Measurements from ENCODE around the gene GCK.
A peak's percentile ranks its signal among the peaks of the same experiment; 100 is the strongest.
"Not testable (repeated sequence)": the region's sequence is repeated elsewhere in the genome, so short reads cannot be mapped to it uniquely, and the experiment has no call there.

Gene GCK

DNA sequence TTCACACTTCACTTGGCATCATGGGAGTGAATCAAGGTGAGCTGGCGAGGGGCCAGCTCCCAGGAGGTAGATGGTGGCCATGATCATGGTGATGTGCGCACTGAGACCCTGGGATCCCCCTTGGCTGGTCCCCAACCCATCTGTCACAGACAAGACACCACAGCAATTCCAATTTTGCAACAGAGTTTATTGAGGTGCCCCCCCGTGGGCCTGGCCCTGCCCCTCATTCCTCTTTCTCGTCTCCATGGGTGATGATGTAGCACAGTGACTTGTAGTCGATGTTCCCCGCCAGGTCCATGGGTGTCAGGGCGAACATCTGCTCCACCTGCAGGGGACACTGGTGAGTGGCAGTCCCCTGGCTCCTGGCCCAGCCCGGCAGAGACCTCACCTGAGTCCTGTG, 50.5 kb downstream of the GCK start:
- H3K36me3 ChIP-seq (ENCODE audit: control insufficient read depth, insufficient read depth, low read length), result no peaks in the 10 kb centered on the region
- H3K4me3 ChIP-seq (ENCODE audit: low read depth, low read length), result no peak overlapping the region
- peaks cover 9% of the 10 kb centered on the region for H3K27me3 ChIP-seq (ENCODE audit: control insufficient read depth, insufficient read depth, low read length)
- no peaks in the 10 kb centered on the region for H3K9me3 ChIP-seq (ENCODE audit: control insufficient read depth, insufficient read depth, low read length)
- H3K9ac ChIP-seq (ENCODE audit: low read depth, low read length), result no peak overlapping the region
- H3K4me1 ChIP-seq (ENCODE audit: control insufficient read depth, insufficient read depth, low read length), result no peaks in the 10 kb centered on the region

DNA sequence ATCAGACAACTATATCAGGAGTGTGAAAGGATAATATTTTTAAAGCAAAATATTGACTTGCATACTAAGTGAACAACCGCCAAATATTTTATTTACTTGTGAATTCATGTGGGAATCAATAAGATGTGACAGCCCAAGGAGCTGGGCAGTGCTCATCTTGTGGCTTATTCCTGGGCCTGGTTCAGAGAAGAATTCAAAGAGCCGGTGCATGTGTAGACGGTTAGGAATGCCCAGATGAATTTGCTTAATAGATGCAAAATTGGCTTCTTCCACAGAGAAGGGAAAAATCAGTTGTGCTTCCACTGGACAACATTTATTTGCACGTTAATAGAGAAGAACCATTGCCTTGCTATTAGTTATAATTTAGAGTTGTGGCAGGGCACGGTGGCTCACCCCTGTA, 52.5 kb downstream of the GCK start:
- Histone ChIP-seq H3K9me3 (ENCODE audit: control insufficient read depth, insufficient read depth, low read length) (no peaks in the 10 kb centered on the region), H3K4me1 (ENCODE audit: control insufficient read depth, insufficient read depth, low read length) (no peaks in the 10 kb centered on the region)

DNA sequence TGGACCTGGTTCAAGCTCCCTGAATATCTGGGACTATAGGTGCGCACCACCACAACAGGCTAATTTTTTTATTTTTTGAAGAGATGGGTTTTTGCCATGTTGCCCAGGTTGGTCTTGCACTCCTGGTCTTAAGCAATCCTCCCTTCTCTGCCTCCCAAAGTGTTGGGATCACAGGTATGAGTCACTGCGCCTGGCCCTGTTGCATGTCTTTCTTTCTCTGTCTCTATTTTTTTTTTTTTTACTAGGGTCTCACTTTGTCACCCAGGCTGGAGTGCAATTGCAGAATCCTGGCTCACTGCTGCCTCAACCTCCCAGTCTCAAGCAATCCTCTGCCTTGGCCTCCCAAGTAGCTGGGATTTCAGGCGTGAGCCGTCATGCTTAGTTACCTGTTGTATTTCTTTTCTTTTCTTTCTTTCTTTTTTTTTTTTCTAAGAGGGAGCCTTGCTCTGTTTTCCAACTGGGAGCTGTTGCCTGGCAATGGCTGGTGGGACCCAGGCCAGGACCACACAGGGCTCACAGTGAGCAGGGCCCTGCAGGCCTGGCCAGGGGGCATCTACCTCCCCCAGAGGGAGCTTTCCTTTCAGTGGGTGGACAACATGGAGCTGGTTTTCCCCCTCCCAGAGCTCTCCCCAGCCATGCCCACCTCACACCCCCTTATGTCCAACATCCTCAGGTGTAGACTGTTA, 54.2 kb downstream of the GCK start:
- Histone ChIP-seq H3K36me3 (ENCODE audit: control insufficient read depth, insufficient read depth, low read length) (no peaks in the 10 kb centered on the region), H3K4me3 (ENCODE audit: low read depth, low read length) (no peak overlapping the region), H3K9ac (ENCODE audit: low read depth, low read length) (no peak overlapping the region), H3K4me1 (ENCODE audit: control insufficient read depth, insufficient read depth, low read length) (no peaks in the 10 kb centered on the region), H3K9me3 (ENCODE audit: control insufficient read depth, insufficient read depth, low read length) (no peaks in the 10 kb centered on the region), H3K27me3 (ENCODE audit: control insufficient read depth, insufficient read depth, low read length) (peaks cover 8% of the 10 kb centered on the region)

More for the DNA sequence above, 52.5 kb downstream of the GCK start:
- Histone ChIP-seq H3K27me3 (ENCODE audit: control insufficient read depth, insufficient read depth, low read length) (peaks cover 8% of the 10 kb centered on the region), H3K36me3 (ENCODE audit: control insufficient read depth, insufficient read depth, low read length) (no peaks in the 10 kb centered on the region), H3K4me3 (ENCODE audit: low read depth, low read length) (no peak overlapping the region), H3K9ac (ENCODE audit: low read depth, low read length) (no peak overlapping the region)

DNA sequence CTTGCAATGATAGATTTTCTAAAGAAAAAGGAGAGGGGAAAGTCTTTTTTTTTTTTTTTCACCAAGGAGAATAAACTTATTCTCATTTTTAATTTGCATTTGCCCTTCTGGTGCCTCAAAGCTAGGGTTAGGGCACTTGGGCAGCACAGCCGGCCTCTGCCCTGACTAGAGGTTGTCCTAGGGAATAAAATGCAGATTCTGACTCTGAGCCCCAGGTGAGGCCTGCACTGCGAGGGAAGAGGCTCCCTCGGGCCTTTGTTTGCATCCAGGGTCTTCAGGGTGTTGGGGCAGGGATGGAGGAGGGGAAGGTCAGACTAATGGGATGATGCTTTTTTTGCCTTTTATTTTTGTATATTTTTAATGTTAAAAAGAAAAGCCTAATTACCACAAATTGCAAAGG, 55.9 kb downstream of the GCK start:
- H3K36me3 ChIP-seq (ENCODE audit: control insufficient read depth, insufficient read depth, low read length), result no peaks in the 10 kb centered on the region
- H3K4me1 ChIP-seq (ENCODE audit: control insufficient read depth, insufficient read depth, low read length), result no peaks in the 10 kb centered on the region

DNA sequence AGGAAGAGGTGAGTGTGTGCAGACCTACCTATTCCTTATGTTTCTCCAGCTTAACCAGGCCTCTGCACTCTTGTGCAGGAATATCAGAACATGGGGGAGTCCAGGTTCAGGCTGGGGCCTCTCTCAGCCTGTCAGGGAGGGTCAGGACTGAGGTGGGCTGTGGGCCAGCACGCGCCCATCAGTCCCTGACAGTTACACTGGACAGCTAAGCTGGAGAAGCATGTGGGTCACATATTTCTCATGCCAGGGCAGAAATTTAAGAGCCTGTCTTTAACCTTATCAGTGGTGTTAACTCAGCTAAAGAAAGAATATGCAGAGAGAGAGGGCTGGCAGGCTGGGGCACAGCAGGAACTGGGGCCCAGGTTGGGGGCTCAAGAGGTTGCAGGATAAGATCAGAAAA, 57.2 kb downstream of the GCK start:
- Histone ChIP-seq H3K36me3 (ENCODE audit: control insufficient read depth, insufficient read depth, low read length) (no peaks in the 10 kb centered on the region), H3K27me3 (ENCODE audit: control insufficient read depth, insufficient read depth, low read length) (peaks cover 6% of the 10 kb centered on the region), H3K9me3 (ENCODE audit: control insufficient read depth, insufficient read depth, low read length) (no peaks in the 10 kb centered on the region), H3K4me3 (ENCODE audit: low read depth, low read length) (no peak overlapping the region), H3K9ac (ENCODE audit: low read depth, low read length) (no peak overlapping the region), H3K4me1 (ENCODE audit: control insufficient read depth, insufficient read depth, low read length) (no peaks in the 10 kb centered on the region)

More for the DNA sequence above, 55.9 kb downstream of the GCK start:
- Histone ChIP-seq H3K9ac (ENCODE audit: low read depth, low read length) (no peak overlapping the region), H3K9me3 (ENCODE audit: control insufficient read depth, insufficient read depth, low read length) (no peaks in the 10 kb centered on the region), H3K27me3 (ENCODE audit: control insufficient read depth, insufficient read depth, low read length) (peaks cover 6% of the 10 kb centered on the region), H3K4me3 (ENCODE audit: low read depth, low read length) (no peak overlapping the region)

DNA sequence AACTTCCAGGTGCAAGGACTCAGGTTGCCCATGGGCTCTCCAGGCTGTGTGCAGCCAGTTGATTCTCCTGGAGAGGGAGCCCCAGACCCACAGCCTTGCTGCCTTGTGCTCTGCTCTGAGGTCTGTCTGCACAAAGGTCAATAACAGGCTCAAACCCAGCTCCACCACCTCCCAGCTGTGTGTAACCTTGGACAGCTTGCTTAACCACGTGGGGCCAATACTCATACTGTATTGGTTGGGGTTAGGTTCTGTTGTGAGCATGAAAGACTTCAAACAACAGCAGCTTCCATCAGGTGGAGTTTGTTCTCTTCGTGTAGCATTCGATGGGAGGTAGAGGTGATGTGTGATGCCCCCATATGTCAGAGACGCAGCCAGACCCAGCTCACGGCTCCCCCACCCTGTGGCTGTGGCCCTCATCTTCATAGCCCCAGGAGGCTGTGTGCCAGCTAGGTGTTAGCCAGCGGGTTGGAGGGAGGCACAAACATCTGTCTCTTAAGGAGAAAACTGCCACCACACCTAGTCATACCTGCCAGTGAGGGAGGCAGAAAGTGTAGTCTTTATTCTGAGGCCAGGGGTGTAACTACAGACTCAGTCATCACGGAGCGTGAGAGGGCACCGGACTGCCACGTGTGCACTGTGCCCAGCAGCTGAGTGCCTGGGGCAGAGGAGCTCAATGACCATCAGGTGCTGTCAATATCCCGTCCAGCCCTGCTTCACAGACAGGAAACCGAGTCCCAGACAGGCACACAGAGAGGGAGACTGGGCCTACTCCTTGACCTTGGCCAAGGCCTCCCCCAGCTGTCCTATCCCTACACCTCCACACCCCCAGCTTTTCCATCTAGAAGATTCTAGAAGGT, 57.8 kb downstream of the GCK start:
- Histone ChIP-seq H3K4me1 (ENCODE audit: control insufficient read depth, insufficient read depth, low read length) (no peaks in the 10 kb centered on the region), H3K27me3 (ENCODE audit: control insufficient read depth, insufficient read depth, low read length) (peaks cover 6% of the 10 kb centered on the region), H3K9me3 (ENCODE audit: control insufficient read depth, insufficient read depth, low read length) (no peaks in the 10 kb centered on the region), H3K4me3 (ENCODE audit: low read depth, low read length) (no peak overlapping the region), H3K9ac (ENCODE audit: low read depth, low read length) (no peak overlapping the region), H3K36me3 (ENCODE audit: control insufficient read depth, insufficient read depth, low read length) (no peaks in the 10 kb centered on the region)

DNA sequence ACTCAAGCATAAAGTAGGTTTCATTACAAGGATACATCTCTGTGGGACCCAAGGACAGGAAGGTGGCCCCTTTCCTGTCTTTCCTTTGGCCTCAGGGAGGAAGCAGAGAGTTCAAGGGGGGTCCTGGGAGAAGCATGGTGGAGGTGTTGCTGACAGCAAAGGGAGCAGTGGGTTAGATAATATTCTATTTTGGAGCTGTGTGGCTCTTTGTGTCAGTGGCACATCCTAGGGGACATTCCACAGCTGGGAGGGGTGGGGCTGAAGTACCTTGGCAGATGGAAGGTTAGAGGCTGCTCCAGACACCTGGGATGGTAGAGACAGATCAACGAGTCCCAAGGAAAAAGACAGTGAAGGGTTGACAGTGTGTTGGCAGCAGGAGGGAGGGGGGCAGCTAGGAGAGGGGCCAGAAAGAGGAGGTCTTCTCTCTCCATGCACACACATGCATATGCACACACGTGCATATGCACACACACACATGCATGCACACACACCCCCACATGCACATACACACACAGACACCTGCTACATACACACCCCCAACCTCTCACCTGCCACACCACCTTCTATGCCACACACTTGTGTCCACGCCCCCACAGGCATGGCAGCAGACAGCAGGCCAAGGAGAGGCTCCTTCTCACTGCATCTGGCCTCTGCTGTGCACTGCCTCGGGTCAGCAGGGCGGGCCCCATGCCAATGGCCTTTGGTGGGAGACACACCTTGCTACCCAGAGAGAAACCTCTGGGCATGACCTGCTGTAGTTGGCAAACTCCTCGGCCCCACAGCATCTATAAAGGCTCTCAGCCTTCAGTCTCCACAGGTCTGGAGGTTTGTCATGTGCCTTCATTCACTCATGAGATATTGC, 60.3 kb downstream of the GCK start:
- no peak overlapping the region for H3K4me3 ChIP-seq (ENCODE audit: low read depth, low read length)
- H3K9ac ChIP-seq (ENCODE audit: low read depth, low read length), result no peak overlapping the region
- H3K27me3 ChIP-seq (ENCODE audit: control insufficient read depth, insufficient read depth, low read length), result peaks cover 9% of the 10 kb centered on the region

DNA sequence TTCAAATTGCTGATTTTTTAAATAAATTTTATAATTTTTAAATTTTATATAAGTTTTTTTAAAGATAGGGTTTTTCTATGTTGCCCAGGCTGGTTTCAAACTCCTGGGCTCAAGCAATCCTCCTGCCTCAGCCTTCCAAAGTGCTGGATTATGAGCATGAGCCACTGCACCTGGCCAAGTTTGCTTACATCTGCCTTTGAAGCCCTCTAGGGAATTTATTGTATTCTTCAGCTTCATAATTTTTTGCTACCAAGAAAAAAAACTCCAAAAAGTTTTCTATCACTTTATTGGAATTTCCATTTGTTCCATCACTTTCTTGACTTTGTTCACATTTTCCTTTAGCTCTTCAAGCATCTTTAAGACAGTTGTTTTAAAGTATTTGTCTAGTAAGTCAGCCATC, 62.1 kb downstream of the GCK start:
- H3K27me3 ChIP-seq (ENCODE audit: control insufficient read depth, insufficient read depth, low read length), result peaks cover 10% of the 10 kb centered on the region
- H3K36me3 ChIP-seq (ENCODE audit: control insufficient read depth, insufficient read depth, low read length), result no peaks in the 10 kb centered on the region
- H3K4me1 ChIP-seq (ENCODE audit: control insufficient read depth, insufficient read depth, low read length), result no peaks in the 10 kb centered on the region
- H3K9me3 ChIP-seq (ENCODE audit: control insufficient read depth, insufficient read depth, low read length), result no peaks in the 10 kb centered on the region
- no peak overlapping the region for H3K9ac ChIP-seq (ENCODE audit: low read depth, low read length)
- H3K4me3 ChIP-seq (ENCODE audit: low read depth, low read length), result no peak overlapping the region

More for the DNA sequence above, 60.3 kb downstream of the GCK start:
- no peaks in the 10 kb centered on the region for H3K36me3 ChIP-seq (ENCODE audit: control insufficient read depth, insufficient read depth, low read length)
- no peaks in the 10 kb centered on the region for H3K4me1 ChIP-seq (ENCODE audit: control insufficient read depth, insufficient read depth, low read length)
- no peaks in the 10 kb centered on the region for H3K9me3 ChIP-seq (ENCODE audit: control insufficient read depth, insufficient read depth, low read length)

DNA sequence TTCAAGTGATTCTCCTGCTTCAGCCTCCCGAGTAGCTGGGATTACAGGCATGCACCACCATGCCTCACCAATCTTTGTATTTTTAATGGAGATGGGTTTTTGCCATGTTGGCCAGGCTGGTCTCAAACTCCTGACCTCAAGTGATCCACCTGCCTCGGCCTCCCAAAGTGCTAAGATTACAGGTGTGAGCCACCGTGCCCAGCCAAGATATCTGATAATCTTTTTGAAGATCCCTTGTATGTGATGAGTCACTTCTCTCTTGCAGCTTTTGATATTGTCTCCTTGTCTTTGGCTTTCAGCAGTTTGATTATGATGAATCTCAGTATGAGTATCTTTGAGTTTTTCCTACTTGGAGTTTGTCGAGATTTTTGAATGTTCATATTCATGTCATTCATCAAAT, 62.7 kb downstream of the GCK start:
- H3K9me3 ChIP-seq (ENCODE audit: control insufficient read depth, insufficient read depth, low read length); H3K4me1 ChIP-seq (ENCODE audit: control insufficient read depth, insufficient read depth, low read length); H3K4me3 ChIP-seq (ENCODE audit: low read depth, low read length); H3K36me3 ChIP-seq (ENCODE audit: control insufficient read depth, insufficient read depth, low read length); H3K9ac ChIP-seq (ENCODE audit: low read depth, low read length): not testable (repeated sequence)
- peaks cover 10% of the 10 kb centered on the region for H3K27me3 ChIP-seq (ENCODE audit: control insufficient read depth, insufficient read depth, low read length)

DNA sequence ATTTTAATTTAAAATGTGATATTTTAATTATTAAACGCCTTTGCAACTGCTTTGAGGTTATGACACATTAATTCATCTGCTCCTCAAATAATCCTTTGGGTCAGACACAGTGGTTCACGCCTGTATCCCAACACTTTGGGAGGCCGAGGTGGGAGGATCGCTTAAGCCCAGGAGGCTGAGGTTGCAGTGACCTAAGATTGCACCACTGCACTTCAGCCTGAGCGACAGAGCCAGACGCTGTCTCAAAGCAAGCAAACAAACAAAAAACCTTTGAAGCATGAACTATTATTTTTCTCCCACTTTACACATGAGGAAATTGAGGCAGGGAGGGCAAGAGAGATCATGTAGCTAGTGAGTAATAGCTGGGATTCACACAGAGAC, 64.4 kb downstream of the GCK start:
- H3K9ac ChIP-seq (ENCODE audit: low read depth, low read length), result no peak overlapping the region
- H3K36me3 ChIP-seq (ENCODE audit: control insufficient read depth, insufficient read depth, low read length), result peaks cover 9% of the 10 kb centered on the region
- H3K4me3 ChIP-seq (ENCODE audit: low read depth, low read length), result no peak overlapping the region
- H3K9me3 ChIP-seq (ENCODE audit: control insufficient read depth, insufficient read depth, low read length), result no peaks in the 10 kb centered on the region
- peaks cover 10% of the 10 kb centered on the region for H3K27me3 ChIP-seq (ENCODE audit: control insufficient read depth, insufficient read depth, low read length)
- H3K4me1 ChIP-seq (ENCODE audit: control insufficient read depth, insufficient read depth, low read length), result no peaks in the 10 kb centered on the region

DNA sequence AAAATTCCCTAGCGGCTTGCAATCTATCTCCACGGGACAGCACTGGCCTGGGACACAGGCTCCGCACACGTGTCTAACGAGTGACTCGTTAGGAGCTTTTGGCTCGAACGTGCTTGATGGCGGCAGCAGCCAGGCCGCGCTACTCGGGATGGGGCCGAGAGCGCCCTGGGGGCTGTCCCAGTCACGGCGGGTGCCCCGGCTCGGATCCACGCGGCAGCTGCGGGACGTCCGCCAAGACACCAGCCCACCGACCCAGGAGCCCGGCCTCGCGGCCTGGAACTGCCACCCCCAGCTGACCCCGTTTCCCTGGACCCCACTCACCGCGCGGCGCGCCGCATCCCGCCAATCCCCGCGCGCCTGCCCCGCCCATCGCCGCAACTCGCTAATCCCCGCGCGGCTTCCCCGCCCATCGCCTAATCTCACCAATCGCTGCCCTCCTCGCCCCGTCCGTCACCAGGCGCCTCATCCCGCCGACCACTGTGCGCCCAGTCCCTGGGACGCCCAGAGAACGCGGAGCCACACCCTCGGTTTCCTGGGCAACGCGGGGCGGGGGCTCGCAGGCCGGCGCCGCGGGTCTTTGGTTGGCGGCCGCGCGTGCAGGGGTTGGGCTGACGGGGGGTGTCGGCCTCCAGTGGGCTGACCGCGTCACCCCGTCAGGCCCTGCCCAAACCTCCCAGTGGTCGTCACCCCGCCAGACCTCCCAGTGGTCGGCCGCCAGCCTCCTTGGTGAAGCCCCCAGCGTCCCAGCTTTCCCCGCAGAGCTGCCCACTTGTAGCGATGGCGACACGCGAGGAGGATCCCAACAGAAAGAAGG, 65.8 kb downstream of the GCK start, which contains the start of gene POLD2:
Gene POLD2, minus strand, starts transcription at position 359 of the 814 bp plus-strand sequence. CDS start 1,495 bp downstream, outside the sequence.
- Histone ChIP-seq H3K9me3 (ENCODE audit: control insufficient read depth, insufficient read depth, low read length) (no peaks in the 10 kb centered on the region), H3K4me3 (ENCODE audit: low read depth, low read length) (peak within 1 kb of the TSS; percentile 88), H3K36me3 (ENCODE audit: control insufficient read depth, insufficient read depth, low read length) (peaks cover 19% of the 10 kb centered on the region), H3K9ac (ENCODE audit: low read depth, low read length) (peak within 1 kb of the TSS; percentile 61), H3K27me3 (ENCODE audit: control insufficient read depth, insufficient read depth, low read length) (peaks cover 10% of the 10 kb centered on the region), H3K4me1 (ENCODE audit: control insufficient read depth, insufficient read depth, low read length) (no peaks in the 10 kb centered on the region)

Data from iPS-15b (cell line).